Measurements from ENCODE around the gene KLK7. TPM values are rescaled to one million over a fixed set of nuclear protein-coding genes. Genes with fewer than 3 reads are reported as not detected.

Gene KLK7
- total RNA-seq, 1 experiment from 2014 or later, result not detected

DNA sequence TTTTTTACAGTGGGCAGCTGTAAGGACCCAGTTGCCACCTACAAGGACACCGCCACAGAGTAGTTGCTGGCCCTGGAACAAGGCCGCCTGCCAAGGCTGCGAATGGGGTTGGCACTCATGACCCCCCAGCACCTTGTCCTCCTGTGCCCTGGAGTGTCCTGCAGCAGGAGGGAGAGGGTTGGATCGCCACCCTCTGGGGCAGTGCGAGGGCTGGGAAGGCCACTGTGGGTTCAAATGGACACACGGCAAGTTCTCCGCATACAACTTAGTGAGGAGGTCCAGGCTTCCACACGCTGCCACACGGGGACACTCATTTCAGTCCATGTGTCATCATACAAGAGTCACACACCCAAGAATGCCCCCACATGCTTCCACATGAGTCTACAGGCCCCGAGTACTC is 16.7 kb upstream of the KLK7 start:
- no peaks in the 10 kb centered on the region for H3K9me3 ChIP-seq (ENCODE audit: low read depth, low read length, poor library complexity, severe bottlenecking)
- DNase-seq (ENCODE audit: low spot score), result no peak
- peaks cover 10% of the 10 kb centered on the region for H3K27me3 ChIP-seq (replicated peaks; ENCODE audit: insufficient read depth, low read depth, low read length, poor library complexity)
- no peak overlapping the region for H3K27ac ChIP-seq (ENCODE audit: low read depth, low read length, poor library complexity, severe bottlenecking)
- no peak overlapping the region for H3K4me3 ChIP-seq (ENCODE audit: low read depth, low read length, poor library complexity, severe bottlenecking)
- H3K36me3 ChIP-seq (ENCODE audit: insufficient read depth, low read length, poor library complexity, severe bottlenecking), result no peaks in the 10 kb centered on the region
- TF ChIP-seq EZH2 (IDR thresholded peaks at IDR 0.05; ENCODE audit: borderline replicate concordance, low read depth, low read length, poor library complexity, severe bottlenecking) (no peak), CTCF (conservative IDR thresholded peaks at IDR 0.05; ENCODE audit: low read depth, low read length) (no peak)
- ChIA-PET CTCF (no interaction called here), POLR2A (ENCODE audit: low non-redundant PET) (no interaction called here)
- no TSS peak for BruUV-seq (replicated peaks)
- H3K4me1 ChIP-seq (ENCODE audit: insufficient read depth, low read length, poor library complexity, severe bottlenecking), result no peaks in the 10 kb centered on the region
- intact Hi-C loops (cut with micrococcal nuclease; ENCODE audit: unreplicated experiment), result no loop called here

DNA sequence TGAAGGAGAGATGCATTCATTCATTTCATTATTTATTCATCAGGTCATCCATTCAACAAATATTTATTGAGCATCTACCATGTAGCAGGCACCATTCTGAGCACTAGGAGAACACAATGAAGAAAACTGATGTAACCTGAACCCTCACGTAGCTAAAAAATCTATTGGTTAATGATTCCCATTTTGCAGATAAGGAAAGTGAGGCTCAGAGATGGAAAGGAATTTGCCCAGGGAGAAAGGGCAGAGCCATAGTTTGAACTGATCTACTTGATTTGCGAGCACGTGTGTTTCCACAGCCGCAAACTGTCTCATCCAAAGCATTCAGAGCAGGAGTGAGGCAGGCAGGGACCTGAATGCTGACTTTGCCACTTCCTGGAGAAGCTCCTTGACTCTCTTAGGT is 15.0 kb upstream of the KLK7 start:
- intact Hi-C loops (cut with micrococcal nuclease; ENCODE audit: unreplicated experiment), result no loop called here
- no peak for TF ChIP-seq EZH2 (IDR thresholded peaks at IDR 0.05; ENCODE audit: borderline replicate concordance, low read depth, low read length, poor library complexity, severe bottlenecking)
- no peak for TF ChIP-seq CTCF (conservative IDR thresholded peaks at IDR 0.05; ENCODE audit: low read depth, low read length)
- ChIA-PET CTCF (no interaction called here), POLR2A (ENCODE audit: low non-redundant PET) (no interaction called here)
- no TSS peak for BruUV-seq (replicated peaks)
- H3K9me3 ChIP-seq (ENCODE audit: low read depth, low read length, poor library complexity, severe bottlenecking), result no peaks in the 10 kb centered on the region
- no peak for DNase-seq (ENCODE audit: low spot score)
- H3K27ac ChIP-seq (ENCODE audit: low read depth, low read length, poor library complexity, severe bottlenecking), result no peak overlapping the region
- no peaks in the 10 kb centered on the region for H3K4me1 ChIP-seq (ENCODE audit: insufficient read depth, low read length, poor library complexity, severe bottlenecking)
- H3K4me3 ChIP-seq (ENCODE audit: low read depth, low read length, poor library complexity, severe bottlenecking), result no peak overlapping the region
- no peaks in the 10 kb centered on the region for H3K36me3 ChIP-seq (ENCODE audit: insufficient read depth, low read length, poor library complexity, severe bottlenecking)
- peaks cover 10% of the 10 kb centered on the region for H3K27me3 ChIP-seq (replicated peaks; ENCODE audit: insufficient read depth, low read depth, low read length, poor library complexity)

DNA sequence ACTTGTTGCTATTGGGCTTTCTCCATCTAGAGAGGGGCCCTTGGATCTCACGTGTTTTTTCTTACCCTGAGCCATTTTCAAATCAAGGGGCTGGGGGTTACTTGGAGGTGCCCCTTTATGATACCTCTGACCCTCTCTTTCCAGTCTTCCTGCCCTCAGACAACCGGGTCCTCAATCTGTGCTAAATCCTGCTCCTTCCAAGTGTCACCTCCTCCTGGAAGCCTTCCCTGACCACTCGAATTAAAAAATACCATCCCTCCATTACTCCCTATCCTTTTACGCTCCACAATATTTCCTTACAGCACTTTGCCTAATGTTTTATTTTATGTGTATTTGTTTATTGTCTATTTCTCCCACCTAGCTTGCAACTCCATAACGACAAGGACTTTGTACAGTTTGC is 14.3 kb upstream of the KLK7 start:
- intact Hi-C loops (cut with micrococcal nuclease; ENCODE audit: unreplicated experiment), result no loop called here
- POLR2A ChIA-PET (ENCODE audit: low non-redundant PET), result no interaction called here
- no TSS peak for BruUV-seq (replicated peaks)
- no peak overlapping the region for H3K4me3 ChIP-seq (ENCODE audit: low read depth, low read length, poor library complexity, severe bottlenecking)
- no peak overlapping the region for H3K27ac ChIP-seq (ENCODE audit: low read depth, low read length, poor library complexity, severe bottlenecking)
- H3K27me3 ChIP-seq (replicated peaks; ENCODE audit: insufficient read depth, low read depth, low read length, poor library complexity), result peaks cover 10% of the 10 kb centered on the region
- no peak for DNase-seq (ENCODE audit: low spot score)
- TF ChIP-seq CTCF (conservative IDR thresholded peaks at IDR 0.05; ENCODE audit: low read depth, low read length), result no peak
- TF ChIP-seq EZH2 (IDR thresholded peaks at IDR 0.05; ENCODE audit: borderline replicate concordance, low read depth, low read length, poor library complexity, severe bottlenecking), result no peak
- no peaks in the 10 kb centered on the region for H3K4me1 ChIP-seq (ENCODE audit: insufficient read depth, low read length, poor library complexity, severe bottlenecking)
- H3K36me3 ChIP-seq (ENCODE audit: insufficient read depth, low read length, poor library complexity, severe bottlenecking), result no peaks in the 10 kb centered on the region
- no peaks in the 10 kb centered on the region for H3K9me3 ChIP-seq (ENCODE audit: low read depth, low read length, poor library complexity, severe bottlenecking)
- CTCF ChIA-PET, result no interaction called here
